ENCODE data around the gene ARCN1.
"Not testable (repeated sequence)": the region's sequence is repeated elsewhere in the genome, so short reads cannot be mapped to it uniquely, and the experiment has no call there.

Gene ARCN1

GRCh38 chr11:118606157-118606843 is 34.1 kb downstream of the ARCN1 start:
- no peak for DNase-seq (ENCODE audit: low read depth)

- DNase-seq (ENCODE audit: low read depth), result no peak
Observed at GRCh38 chr11:118606844-118607228, 34.6 kb downstream of the ARCN1 start.

- peak; percentile 9 for DNase-seq (ENCODE audit: low read depth)
Observed at GRCh38 chr11:118607401-118608359, 35.5 kb downstream of the ARCN1 start, which contains the start of gene PHLDB1. Gene PHLDB1 (plus strand): TSS chr11:118607615. CDS start chr11:118613837, 6,222 bp downstream.

- DNase-seq (ENCODE audit: low read depth), result peak; percentile 39
Observed at GRCh38 chr11:118608360-118609227, 36.4 kb downstream of the ARCN1 start.

- peak; percentile 9 for DNase-seq (ENCODE audit: low read depth)
Observed at GRCh38 chr11:118609380-118610224, 37.4 kb downstream of the ARCN1 start.

GRCh38 chr11:118610225-118610772 is 38.1 kb downstream of the ARCN1 start:
- DNase-seq (ENCODE audit: low read depth), result no peak

GRCh38 chr11:118610773-118611432 is 38.7 kb downstream of the ARCN1 start:
- peak; percentile 74 for DNase-seq (ENCODE audit: low read depth)

- not testable (repeated sequence) for DNase-seq (ENCODE audit: low read depth)
Observed at GRCh38 chr11:118611433-118611795, 39.2 kb downstream of the ARCN1 start.

GRCh38 chr11:118612378-118612777 is 40.2 kb downstream of the ARCN1 start:
- DNase-seq (ENCODE audit: low read depth), result no peak

- DNase-seq (ENCODE audit: low read depth), result no peak
Observed at GRCh38 chr11:118614511-118614910, 42.3 kb downstream of the ARCN1 start.

- no peak for DNase-seq (ENCODE audit: low read depth)
Observed at GRCh38 chr11:118615282-118615975, 43.2 kb downstream of the ARCN1 start.

GRCh38 chr11:118615976-118616371 is 43.8 kb downstream of the ARCN1 start:
- DNase-seq (ENCODE audit: low read depth), result no peak

- no peak for DNase-seq (ENCODE audit: low read depth)
Observed at GRCh38 chr11:118618115-118618990, 46.1 kb downstream of the ARCN1 start.

GRCh38 chr11:118618991-118619375 is 46.8 kb downstream of the ARCN1 start:
- no peak for DNase-seq (ENCODE audit: low read depth)

GRCh38 chr11:118619444-118620197 is 47.4 kb downstream of the ARCN1 start:
- no peak for DNase-seq (ENCODE audit: low read depth)

GRCh38 chr11:118620529-118621070 is 48.4 kb downstream of the ARCN1 start:
- DNase-seq (ENCODE audit: low read depth), result no peak

- no peak for DNase-seq (ENCODE audit: low read depth)
Observed at GRCh38 chr11:118621071-118621783, 49.0 kb downstream of the ARCN1 start.

Data from stimulated activated CD8-positive, alpha-beta memory T cell treated with anti-CD3 and anti-CD28 coated beads, Interleukin-15, amount 100 ng/mL, for 24 hours (primary cell).